Stimulated activated CD4-positive, alpha-beta T cell treated with anti-CD3 and anti-CD28 coated beads, Interleukin-12 subunit alpha, Interleukin-12 subunit beta, amount 100 ng/mL, for 4 hours (primary cell): ENCODE data around the gene NIPSNAP3A.

ENCODE experiments used
- DNase-seq: peaks from one replicate; pipeline ENCODE4 v3.0.0-alpha.2; 2020

Gene NIPSNAP3A

DNA sequence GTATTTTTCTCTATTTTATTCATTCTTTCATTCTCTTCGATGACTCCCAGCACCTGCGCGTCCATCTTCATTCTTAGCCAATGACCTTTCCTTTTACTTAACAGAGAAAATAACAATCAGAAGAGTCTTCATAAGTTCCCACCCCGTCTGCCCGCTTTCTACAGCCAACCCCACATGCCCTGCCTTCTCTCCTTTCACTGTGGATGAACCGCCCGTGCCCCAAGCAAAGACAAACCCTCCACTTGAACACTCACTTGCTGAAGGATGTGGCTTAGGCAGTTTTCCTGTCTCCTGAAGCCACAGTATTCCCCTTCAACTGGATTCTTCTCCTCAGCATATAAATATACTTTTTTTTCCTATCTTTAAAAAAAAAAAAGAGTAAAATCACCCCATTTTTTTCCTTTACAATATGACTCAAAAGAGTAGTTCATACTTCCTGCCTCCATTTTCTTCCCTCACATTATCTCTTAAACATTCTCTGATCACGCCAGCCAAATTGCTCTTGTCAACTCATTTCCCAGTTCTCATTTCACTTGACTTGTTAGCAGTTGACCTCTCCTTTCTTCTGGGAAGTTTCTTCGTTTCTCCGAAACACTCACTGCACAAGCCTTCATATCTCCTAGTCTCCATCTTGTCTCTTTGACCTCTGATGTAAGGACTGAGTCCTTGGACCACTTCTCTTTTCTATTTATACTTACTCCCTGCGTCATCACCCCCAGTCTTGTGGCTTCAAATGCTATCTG is 27.5 kb downstream of the NIPSNAP3A start:
- no peak for DNase-seq

- no peak for DNase-seq
Measured at GRCh38 chr9:104775574-104775936, 28.1 kb downstream of the NIPSNAP3A start.

- no peak for DNase-seq
Measured at GRCh38 chr9:104775976-104776375, 28.5 kb downstream of the NIPSNAP3A start.

DNA sequence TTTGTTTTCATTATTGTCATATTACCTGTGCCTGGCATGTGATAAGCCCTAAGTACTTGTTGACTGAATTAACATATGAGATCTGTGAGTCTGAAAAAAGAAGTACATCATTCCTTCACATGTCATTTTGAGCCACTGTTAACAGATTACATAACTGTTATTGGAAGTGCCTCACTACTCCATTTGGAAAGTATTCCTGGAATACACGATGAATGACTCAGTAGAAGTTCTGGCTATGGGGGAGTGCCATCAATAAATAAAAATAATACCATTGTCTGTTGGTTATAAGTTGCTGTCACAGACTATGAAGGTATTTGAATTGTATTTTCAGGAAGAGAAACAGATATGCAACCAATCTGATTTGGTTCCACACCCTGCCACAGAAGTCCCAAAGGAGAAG is 29.3 kb downstream of the NIPSNAP3A start:
- no peak for DNase-seq

- DNase-seq: no peak
Measured at GRCh38 chr9:104778802-104779201, 31.3 kb downstream of the NIPSNAP3A start.

- no peak for DNase-seq
Measured at GRCh38 chr9:104779334-104779733, 31.9 kb downstream of the NIPSNAP3A start.

- no peak for DNase-seq
Measured at GRCh38 chr9:104779946-104780535, 32.6 kb downstream of the NIPSNAP3A start.

DNA sequence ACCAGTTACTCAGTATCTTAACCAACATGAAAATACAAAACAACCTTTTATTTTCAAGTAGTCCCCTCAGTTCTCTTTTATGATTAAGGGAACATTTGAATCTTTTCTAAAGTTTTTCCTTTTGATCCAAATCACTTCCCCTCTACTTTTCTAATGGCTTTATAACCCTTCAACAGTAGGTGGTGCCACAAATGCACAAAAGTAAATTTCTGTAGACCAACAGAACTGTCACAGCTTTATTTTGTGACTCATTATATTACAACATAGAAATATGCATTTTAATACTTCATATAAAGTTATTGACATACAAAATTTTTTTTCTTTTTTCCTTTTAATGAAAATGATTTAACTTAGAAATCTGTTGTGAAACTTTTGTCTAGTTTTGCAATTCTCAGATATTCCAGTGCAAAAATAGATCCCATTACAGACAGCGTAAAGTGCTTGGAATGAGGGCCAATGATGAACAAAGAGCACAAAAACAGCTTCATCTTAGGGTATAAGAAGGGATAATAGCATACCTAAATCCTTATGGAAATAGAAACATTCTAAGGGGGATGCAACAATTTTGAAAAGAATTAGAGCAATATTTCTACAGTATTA is 33.4 kb downstream of the NIPSNAP3A start:
- no peak for DNase-seq

GRCh38 chr9:104783588-104783987 is 36.1 kb downstream of the NIPSNAP3A start:
- DNase-seq: no peak

- no peak for DNase-seq
Measured at GRCh38 chr9:104784098-104784497, 36.6 kb downstream of the NIPSNAP3A start.

DNA sequence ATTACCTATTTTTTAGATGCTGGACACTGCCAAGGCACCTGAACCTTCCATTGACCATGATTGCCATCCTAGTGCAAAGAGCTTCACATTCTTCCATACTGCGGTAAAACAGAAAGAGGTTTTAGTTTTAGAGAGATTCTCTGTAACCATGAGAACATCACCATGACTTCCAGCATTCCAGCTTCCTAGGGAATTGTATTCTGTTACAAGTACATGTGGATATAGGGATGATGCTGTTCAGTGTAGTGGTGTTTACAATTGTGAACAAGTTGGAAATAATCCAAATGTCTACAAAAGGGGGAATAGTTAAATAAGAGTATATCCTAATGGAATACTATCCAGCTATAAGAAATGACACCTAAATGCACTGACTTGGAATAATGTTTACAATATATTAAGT is 38.8 kb downstream of the NIPSNAP3A start:
- DNase-seq: no peak

DNA sequence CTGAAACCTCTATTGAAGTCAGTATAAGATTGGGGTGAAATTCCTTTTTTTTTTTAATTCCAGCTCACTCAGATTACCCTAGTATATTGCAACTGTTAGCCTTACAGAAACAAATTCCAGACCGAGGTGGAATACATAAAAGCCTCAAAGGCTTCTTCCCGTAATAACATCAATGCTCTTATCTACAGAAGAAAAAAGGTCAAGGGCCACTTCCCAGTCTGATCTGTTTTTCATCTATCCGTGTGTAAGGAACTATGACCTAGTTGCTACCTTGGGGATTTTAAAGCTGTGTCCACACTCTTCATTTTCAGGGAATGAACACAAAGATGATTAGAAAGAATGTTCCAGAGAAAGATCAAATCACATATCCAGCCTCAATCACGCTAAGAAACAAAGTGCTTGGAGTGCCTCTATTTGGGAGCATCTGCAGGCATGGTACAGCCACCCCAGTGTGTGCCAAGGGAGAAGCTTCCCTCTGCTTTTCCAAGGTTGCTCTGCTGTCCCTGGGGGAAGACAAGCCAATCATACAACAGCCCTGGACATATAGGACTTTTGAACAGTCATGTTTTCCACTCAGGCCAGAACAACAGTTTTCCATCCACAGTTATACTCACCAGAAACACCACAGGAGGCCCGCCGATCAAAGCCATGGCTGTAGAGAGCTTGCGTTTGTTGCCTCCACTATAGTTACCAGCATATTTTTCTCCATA is 40.0 kb downstream of the NIPSNAP3A start:
- DNase-seq: no peak

GRCh38 chr9:104788251-104788650 is 40.8 kb downstream of the NIPSNAP3A start:
- no peak for DNase-seq

DNA sequence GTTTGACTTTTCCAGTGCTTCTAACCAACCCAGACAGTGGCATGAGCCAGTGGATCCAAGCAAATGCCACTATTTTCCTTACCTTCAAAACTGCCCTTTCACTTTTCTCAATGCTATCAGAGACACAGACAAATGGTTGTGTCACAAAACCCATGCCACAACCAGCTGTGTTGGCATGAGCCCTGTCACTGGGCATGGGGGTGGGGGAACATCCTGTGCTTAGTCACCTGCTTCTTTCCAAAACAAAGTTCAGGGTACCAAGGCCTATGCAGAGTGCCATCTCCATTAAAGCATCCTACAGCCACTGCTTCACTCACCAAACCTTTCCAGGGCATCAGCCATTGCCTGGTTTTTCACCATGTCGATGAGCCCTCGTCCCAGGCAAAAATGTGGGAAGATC is 46.6 kb downstream of the NIPSNAP3A start:
- DNase-seq: no peak

- no peak for DNase-seq
Measured at GRCh38 chr9:104795082-104795481, 47.6 kb downstream of the NIPSNAP3A start.

GRCh38 chr9:104795857-104796256 is 48.4 kb downstream of the NIPSNAP3A start:
- DNase-seq: no peak

DNA sequence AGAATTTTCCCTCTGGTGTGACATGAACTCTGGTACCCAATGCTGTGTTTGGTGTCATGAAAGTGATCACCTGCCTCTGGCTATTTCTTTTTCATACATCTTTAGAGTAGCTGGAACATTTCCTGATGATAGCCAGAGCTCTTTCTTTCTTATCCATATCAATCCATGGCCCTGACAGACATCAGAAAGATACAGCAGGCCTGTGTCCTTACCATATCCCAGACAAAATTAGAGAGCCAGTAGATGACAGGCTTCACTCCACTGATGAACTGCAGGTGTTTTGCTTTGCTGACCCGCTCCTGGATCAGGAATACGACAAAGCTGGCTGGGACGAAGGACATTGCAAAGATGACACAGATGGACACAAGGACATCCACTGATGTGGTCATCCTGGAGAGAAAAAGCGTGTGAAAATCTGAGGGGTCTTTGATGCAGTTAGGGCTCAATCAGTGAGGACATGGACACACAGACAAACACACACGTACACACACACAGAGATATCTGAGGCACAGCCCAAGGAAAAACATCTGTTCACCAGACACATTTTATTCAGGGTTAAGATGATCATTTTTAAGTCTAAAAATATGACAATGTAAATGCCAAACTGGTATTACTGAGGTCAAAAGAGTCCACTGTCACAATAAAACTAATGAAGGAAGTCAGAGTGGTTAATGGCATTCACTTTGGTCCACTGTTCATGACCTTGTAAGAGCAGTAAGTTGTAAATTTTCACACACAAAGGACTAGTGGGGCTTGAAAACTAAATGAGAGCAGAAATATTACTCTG is 50.9 kb downstream of the NIPSNAP3A start:
- DNase-seq: no peak

- no peak for DNase-seq
Measured at GRCh38 chr9:104800068-104800785, 52.7 kb downstream of the NIPSNAP3A start.

- no peak for DNase-seq
Measured at GRCh38 chr9:104802110-104802509, 54.6 kb downstream of the NIPSNAP3A start.

GRCh38 chr9:104802906-104803305 is 55.4 kb downstream of the NIPSNAP3A start:
- DNase-seq: no peak

GRCh38 chr9:104805441-104805840 is 58.0 kb downstream of the NIPSNAP3A start:
- no peak for DNase-seq

DNA sequence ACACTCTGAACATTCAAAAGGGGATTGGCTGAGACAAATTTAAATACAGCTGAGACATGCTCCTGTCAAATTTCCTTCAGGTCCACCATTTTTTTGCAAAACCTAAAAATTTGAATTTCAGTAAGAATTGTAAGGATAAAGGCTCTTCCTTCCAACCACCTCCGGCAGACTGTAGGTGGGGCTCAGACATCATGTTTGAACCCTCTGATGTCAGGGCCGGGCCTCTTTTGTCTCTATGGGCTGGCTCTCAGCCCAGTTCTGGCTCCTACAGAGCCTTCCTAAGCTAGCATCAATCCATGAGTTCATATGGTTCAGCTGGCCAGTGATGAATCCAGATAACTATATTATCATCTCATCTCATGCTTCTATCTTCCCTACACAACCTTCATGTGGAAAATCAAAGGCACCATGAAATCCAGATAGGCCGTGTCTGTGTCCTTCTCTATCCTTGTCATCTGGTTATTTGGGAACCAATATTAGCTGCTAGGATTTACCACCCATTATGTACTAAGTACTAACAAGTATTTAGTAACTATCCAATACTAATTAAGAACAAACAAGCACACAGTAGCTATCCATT is 60.6 kb downstream of the NIPSNAP3A start:
- DNase-seq: no peak
